ENCODE data around the gene GOLGA8Q.
"Not testable (repeated sequence)": the region's sequence is repeated elsewhere in the genome, so short reads cannot be mapped to it uniquely, and the experiment has no call there.

The GOLGA8Q gene

DNA sequence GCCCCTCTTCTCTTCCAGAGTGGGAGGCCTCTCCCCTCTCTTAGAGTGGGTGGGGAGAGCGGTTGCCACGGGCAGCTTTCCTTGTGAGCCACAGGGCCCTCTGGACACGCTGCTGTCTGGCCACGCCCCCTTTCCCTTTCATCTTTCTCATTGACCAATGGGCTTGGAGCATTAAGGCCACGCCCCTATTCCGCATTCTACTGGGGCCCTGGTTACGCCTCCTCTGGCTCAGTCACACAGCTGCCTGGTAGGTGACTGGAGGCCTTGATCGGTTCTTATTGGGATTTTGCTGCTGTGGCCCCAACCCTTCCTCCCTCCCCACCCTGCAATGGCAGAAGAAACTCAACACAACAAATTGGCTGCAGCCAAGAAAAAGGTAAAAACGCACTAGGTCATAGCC lies at the start of gene GOLGA8Q:
GOLGA8Q (plus strand) TSS at position 301 of the 400 bp plus-strand sequence; CDS start at position 329, 28 bp downstream.
- not testable (repeated sequence) for H3K4me2 ChIP-seq, H3K27me3 ChIP-seq, H3K4me1 ChIP-seq, H3K4me3 ChIP-seq, H4K20me1 ChIP-seq, H3K9me3 ChIP-seq, H3K9ac ChIP-seq, H3K27ac ChIP-seq, H3K36me3 ChIP-seq

GRCh38 chr15:30502904-30503781 lies 48.7 kb upstream of the GOLGA8Q start:
- not testable (repeated sequence) for H3K27ac ChIP-seq, H3K9ac ChIP-seq, H3K4me1 ChIP-seq, H4K20me1 ChIP-seq, H3K36me3 ChIP-seq, H3K27me3 ChIP-seq, H3K4me2 ChIP-seq, H3K4me3 ChIP-seq, H3K9me3 ChIP-seq

GRCh38 chr15:30504162-30504843 lies 47.5 kb upstream of the GOLGA8Q start:
- not testable (repeated sequence) for H3K27ac ChIP-seq, H3K4me1 ChIP-seq, H4K20me1 ChIP-seq, H3K9me3 ChIP-seq, H3K27me3 ChIP-seq, H3K9ac ChIP-seq, H3K4me3 ChIP-seq, H3K4me2 ChIP-seq, H3K36me3 ChIP-seq

DNA sequence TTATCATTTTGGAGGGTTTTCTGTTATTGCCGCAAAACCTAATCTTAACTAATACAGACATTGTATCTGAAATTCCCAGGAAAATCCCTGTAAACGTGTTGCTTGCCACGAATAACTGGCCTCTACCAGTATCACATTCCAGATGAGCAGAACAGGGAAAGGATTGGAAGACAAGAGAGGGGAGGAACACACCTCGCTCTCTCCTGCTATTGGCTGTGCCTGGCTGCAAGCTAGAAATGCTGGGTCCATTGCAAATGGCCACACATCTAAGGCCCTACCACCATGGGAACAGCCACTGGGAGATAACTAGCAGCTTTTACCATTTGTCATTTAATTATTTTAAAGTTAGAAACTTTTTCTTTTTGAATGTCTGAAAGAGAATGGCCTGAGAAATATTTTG lies 37.3 kb upstream of the GOLGA8Q start:
- not testable (repeated sequence) for H3K4me2 ChIP-seq, H3K36me3 ChIP-seq, H3K9me3 ChIP-seq, H3K4me3 ChIP-seq, H3K9ac ChIP-seq, H3K27me3 ChIP-seq, H3K4me1 ChIP-seq, H4K20me1 ChIP-seq, H3K27ac ChIP-seq

DNA sequence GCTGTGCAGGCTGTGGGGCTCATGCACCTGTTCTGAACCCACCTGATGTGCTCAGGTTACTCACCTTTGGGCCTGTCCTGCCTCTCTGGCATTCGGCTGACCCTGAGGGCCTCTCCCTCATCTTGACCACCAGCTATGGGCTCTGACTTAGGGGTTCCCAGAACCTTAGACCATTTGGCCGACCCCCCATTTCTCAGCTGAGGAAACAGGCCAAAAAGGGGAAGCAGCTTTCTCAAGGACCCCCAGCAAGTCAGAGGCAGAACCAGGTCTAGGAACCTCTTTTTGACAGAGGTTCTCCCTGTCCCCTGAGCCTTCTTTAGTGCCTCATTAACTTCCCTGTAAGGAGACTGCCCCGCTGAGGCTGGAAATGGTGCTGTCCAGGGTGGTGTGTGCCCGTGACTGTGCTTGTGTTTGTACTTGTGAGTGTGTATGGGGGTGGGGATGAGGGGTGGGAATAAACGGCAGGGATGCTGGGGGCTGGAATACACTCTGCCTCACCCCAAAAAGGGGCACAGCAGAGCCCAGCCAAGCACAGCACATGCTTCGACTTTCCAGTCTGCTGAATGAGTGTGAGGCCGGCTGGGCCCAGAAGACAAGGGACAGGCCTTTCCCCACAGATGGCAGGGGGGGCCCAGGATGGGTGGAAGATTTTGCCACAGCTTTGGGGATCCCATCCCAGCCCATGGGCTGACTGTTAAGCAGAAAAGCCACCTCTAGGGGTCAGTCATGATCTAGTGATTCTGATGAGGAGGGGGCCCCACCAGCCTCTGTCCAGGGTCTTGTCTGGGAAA lies 28.2 kb upstream of the GOLGA8Q start:
- not testable (repeated sequence) for H3K27me3 ChIP-seq, H3K4me1 ChIP-seq, H3K4me3 ChIP-seq, H3K27ac ChIP-seq, H3K9me3 ChIP-seq, H3K36me3 ChIP-seq, H4K20me1 ChIP-seq, H3K9ac ChIP-seq, H3K4me2 ChIP-seq

GRCh38 chr15:30525912-30526311 lies 25.9 kb upstream of the GOLGA8Q start:
- not testable (repeated sequence) for H3K27ac ChIP-seq, H3K9ac ChIP-seq, H3K4me3 ChIP-seq, H3K9me3 ChIP-seq, H3K4me1 ChIP-seq, H3K36me3 ChIP-seq, H3K4me2 ChIP-seq, H3K27me3 ChIP-seq, H4K20me1 ChIP-seq

DNA sequence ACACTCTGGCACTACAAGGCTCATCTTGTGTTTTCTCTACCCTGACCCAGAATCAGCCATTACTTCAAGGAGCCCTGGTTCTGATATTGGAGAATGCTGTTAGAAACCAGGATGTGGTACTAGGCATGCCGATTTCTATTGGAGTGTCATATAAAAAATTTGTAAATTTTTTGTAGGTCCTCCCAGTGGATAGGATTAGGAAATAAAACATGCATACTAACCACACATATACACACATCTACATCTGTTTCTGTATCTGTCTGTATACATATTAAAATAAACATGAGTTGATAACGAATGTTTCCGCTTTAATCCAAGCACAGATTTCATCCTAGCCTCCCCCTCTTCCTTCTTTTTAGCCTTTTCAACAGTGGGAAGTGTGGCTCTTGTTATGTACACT lies 22.8 kb upstream of the GOLGA8Q start:
- H4K20me1 ChIP-seq, H3K9me3 ChIP-seq, H3K4me3 ChIP-seq, H3K4me2 ChIP-seq, H3K4me1 ChIP-seq, H3K27ac ChIP-seq, H3K27me3 ChIP-seq, H3K36me3 ChIP-seq, H3K9ac ChIP-seq: not testable (repeated sequence)

DNA sequence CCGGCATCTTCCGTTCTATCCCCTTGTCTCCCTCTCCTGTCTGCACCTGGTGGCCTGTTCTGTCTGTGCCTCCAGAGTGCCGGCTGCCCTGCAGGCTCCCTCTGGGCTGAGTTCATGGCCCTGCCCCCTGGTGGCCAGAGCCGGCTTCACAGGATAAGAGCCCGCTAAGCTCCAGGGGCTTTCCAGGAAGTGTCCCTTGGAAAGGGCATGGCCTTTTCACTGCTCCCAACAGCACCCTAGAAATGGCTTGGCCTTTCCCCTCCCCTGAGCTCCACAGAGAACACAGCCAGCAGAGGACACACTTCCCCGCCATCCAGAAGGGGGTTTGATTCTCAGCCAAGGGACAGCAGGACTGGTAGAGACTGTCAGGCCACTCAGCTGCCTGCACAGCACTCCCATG lies 15.1 kb downstream of the GOLGA8Q start:
- not testable (repeated sequence) for H3K36me3 ChIP-seq, H3K9me3 ChIP-seq, H3K27ac ChIP-seq, H3K4me1 ChIP-seq, H4K20me1 ChIP-seq, H3K4me3 ChIP-seq, H3K9ac ChIP-seq, H3K27me3 ChIP-seq, H3K4me2 ChIP-seq

DNA sequence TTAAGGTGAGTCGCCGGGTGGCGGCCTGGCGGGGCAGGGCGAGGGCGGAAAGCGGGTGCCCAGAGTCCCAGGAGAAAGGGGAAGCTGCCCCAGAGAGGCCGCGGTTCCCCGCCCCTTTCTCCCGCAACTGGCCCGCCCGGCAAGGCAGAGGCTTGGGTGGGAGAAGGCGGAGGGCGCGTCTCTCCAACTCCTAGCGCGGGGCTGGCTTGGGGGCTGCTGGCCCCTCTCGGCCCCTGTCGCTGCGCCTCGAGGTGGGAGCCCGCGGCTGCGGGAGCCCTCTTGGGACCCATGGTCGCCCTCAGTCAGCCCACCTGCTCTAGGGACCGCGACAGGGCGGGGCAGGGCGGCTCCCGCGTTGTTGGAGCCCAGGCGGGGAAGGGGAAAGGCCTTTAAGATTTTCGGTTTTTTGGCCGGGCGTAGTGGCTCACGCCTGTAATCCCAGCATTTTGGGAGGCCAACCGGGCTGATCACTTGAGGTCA lies 21.2 kb downstream of the GOLGA8Q start:
- H3K27me3 ChIP-seq, H3K27ac ChIP-seq, H3K9ac ChIP-seq, H3K4me1 ChIP-seq, H3K9me3 ChIP-seq, H4K20me1 ChIP-seq, H3K36me3 ChIP-seq, H3K4me2 ChIP-seq, H3K4me3 ChIP-seq: not testable (repeated sequence)

- not testable (repeated sequence) for H3K27me3 ChIP-seq, H3K4me2 ChIP-seq, H3K4me1 ChIP-seq, H3K27ac ChIP-seq, H3K9ac ChIP-seq, H3K4me3 ChIP-seq, H4K20me1 ChIP-seq, H3K36me3 ChIP-seq, H3K9me3 ChIP-seq
Observed at GRCh38 chr15:30579394-30579970, 27.6 kb downstream of the GOLGA8Q start.

- H4K20me1 ChIP-seq, H3K27me3 ChIP-seq, H3K9ac ChIP-seq, H3K4me1 ChIP-seq, H3K27ac ChIP-seq, H3K9me3 ChIP-seq, H3K36me3 ChIP-seq, H3K4me3 ChIP-seq, H3K4me2 ChIP-seq: not testable (repeated sequence)
Observed at GRCh38 chr15:30580716-30581115, 28.9 kb downstream of the GOLGA8Q start.

DNA sequence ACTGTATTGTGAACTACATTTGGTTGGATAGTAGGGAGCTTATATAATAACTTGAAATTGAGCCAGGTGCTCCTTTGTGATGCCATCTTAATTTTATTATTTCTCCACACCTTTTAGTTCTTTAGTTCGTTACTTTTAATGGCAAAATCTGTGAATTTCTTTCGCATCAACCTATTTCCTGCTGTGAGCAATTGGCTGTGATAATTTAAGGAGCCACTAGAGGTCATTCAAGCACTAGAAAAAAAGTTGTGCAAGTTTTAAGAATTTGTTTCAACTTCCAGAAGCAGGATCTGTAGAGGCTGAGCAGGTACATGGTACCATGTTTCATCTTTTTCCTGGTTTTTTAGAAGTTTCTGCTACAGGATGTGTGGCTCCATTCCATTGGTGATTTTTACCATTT lies 47.1 kb downstream of the GOLGA8Q start:
- not testable (repeated sequence) for H3K4me1 ChIP-seq, H3K9me3 ChIP-seq, H4K20me1 ChIP-seq, H3K4me2 ChIP-seq, H3K27ac ChIP-seq, H3K4me3 ChIP-seq, H3K36me3 ChIP-seq, H3K9ac ChIP-seq, H3K27me3 ChIP-seq

DNA sequence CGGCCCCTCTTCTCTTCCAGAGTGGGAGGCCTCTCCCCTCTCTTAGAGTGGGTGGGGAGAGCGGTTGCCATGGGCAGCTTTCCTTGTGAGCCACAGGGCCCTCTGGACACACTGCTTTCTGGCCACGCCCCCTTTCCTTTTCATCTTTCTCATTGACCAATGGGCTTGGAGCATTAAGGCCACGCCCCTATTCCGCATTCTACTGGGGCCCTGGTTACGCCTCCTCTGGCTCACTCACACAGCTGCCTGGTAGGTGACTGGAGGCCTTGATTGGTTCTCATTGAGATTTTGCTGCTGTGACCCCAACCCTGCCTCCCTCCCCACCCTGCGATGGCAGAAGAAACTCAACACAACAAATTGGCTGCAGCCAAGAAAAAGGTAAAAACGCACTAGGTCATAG lies 51.9 kb downstream of the GOLGA8Q start, which contains the start of gene GOLGA8H:
GOLGA8H (plus strand) TSS at position 233 of the 400 bp plus-strand sequence; CDS start at position 331, 98 bp downstream.
- H3K9me3 ChIP-seq, H3K27ac ChIP-seq, H3K4me1 ChIP-seq, H3K36me3 ChIP-seq, H4K20me1 ChIP-seq, H3K27me3 ChIP-seq, H3K4me2 ChIP-seq, H3K9ac ChIP-seq, H3K4me3 ChIP-seq: not testable (repeated sequence)
